Stimulated activated CD4-positive, alpha-beta T cell treated with anti-CD3 and anti-CD28 coated beads, Interleukin-2, amount 100 ng/mL, for 48 hours (primary cell): ENCODE measurements around the gene UNC93A.
"Not testable (repeated sequence)": the region's sequence is repeated elsewhere in the genome, so short reads cannot be mapped to it uniquely, and the experiment has no call there.

ENCODE experiments used
- DNase-seq, 2 donors: peaks; one replicate each; pipeline ENCODE4 v3.0.0-alpha.2; 2020

UNC93A gene

GRCh38 chr6:167294651-167295494 lies 3.8 kb downstream of the UNC93A start:
- no peak for DNase-seq

- no peak for DNase-seq
Observed at GRCh38 chr6:167295495-167296292, 4.6 kb downstream of the UNC93A start.

- no peak for DNase-seq
Observed at GRCh38 chr6:167296293-167296690, 5.2 kb downstream of the UNC93A start.

GRCh38 chr6:167296902-167297301 lies 5.8 kb downstream of the UNC93A start:
- DNase-seq: no peak

- DNase-seq: no peak
Observed at GRCh38 chr6:167298127-167298526, 7.0 kb downstream of the UNC93A start.

- DNase-seq: no peak
Observed at GRCh38 chr6:167299641-167300308, 8.7 kb downstream of the UNC93A start.

- no peak for DNase-seq
Observed at GRCh38 chr6:167300902-167301777, 10.0 kb downstream of the UNC93A start.

- no peak for DNase-seq
Observed at GRCh38 chr6:167302074-167302473, 11.0 kb downstream of the UNC93A start.

- no peak for DNase-seq
Observed at GRCh38 chr6:167302796-167303195, 11.7 kb downstream of the UNC93A start.

- no peak for DNase-seq
Observed at GRCh38 chr6:167303675-167304625, 12.8 kb downstream of the UNC93A start.

- DNase-seq: no peak
Observed at GRCh38 chr6:167304912-167305311, 13.8 kb downstream of the UNC93A start.

- DNase-seq: no peak
Observed at GRCh38 chr6:167305796-167306195, 14.7 kb downstream of the UNC93A start.

- no peak for DNase-seq
Observed at GRCh38 chr6:167306401-167306998, 15.4 kb downstream of the UNC93A start.

GRCh38 chr6:167307342-167307955 lies 16.3 kb downstream of the UNC93A start:
- DNase-seq: no peak

GRCh38 chr6:167308207-167308606 lies 17.1 kb downstream of the UNC93A start:
- DNase-seq: no peak

GRCh38 chr6:167309355-167310192 lies 18.5 kb downstream of the UNC93A start:
- DNase-seq: not testable (repeated sequence)

GRCh38 chr6:167311286-167311685 lies 20.2 kb downstream of the UNC93A start:
- DNase-seq: no peak

- not testable (repeated sequence) for DNase-seq
Observed at GRCh38 chr6:167311691-167312090, 20.6 kb downstream of the UNC93A start.

- DNase-seq: no peak
Observed at GRCh38 chr6:167314180-167314821, 23.2 kb downstream of the UNC93A start.
